Measurements from ENCODE around the gene KCND2.

KCND2 gene

DNA sequence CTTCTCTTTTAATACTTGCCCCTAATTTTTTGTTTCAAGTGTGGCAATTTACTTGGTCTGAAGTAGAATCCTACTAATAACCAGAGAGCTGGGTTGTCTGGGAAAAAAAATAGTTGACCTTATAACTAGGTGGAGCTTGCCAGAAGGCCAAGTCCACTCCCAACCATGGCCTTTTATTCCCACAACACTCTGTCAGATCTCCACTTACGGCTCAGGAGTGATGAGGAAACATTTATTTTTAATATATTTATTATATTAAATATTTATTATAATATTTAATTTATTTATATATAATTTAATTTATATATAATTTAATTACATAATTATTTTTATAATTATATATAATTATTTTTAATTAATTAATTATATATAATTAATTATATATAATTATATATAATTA is 526.2 kb downstream of the KCND2 start:
- Histone ChIP-seq H3K27ac (ENCODE audit: insufficient read depth in 1 of 2, low read depth in 1 of 2, low read length in 2 of 2, poor library complexity in 1 of 2, severe bottlenecking in 2 of 2) (no peak overlapping the region), H3K4me1 (ENCODE audit: control extremely low read depth in 1 of 4, control insufficient read depth in 4 of 4, insufficient read depth in 4 of 4, low read length in 3 of 4) (no peaks in the 10 kb centered on the region), H3K36me3 (ENCODE audit: control insufficient read depth in 4 of 4, insufficient read depth in 4 of 4, low read length in 3 of 4) (no peaks in the 10 kb centered on the region), H3K4me3 (ENCODE audit: control insufficient read depth in 1 of 7, extremely low read depth in 1 of 7, insufficient read depth in 4 of 7, low read depth in 2 of 7, low read length in 6 of 7) (no peak overlapping the region), H3K27me3 (replicated peaks in 2 of 5; ENCODE audit: control insufficient read depth in 4 of 5, insufficient read depth in 5 of 5, low read length in 4 of 5) (no peaks in the 10 kb centered on the region), H3K9me3 (ENCODE audit: control extremely low read depth in 1 of 5, control insufficient read depth in 4 of 5, insufficient read depth in 2 of 5, low read depth in 1 of 5, low read length in 4 of 5) (no peaks in the 10 kb centered on the region)
- no peak for DNase-seq
- ChIA-PET POLR2A (no interaction called here), CTCF (no interaction called here)
- WGBS (ENCODE audit: insufficient coverage), result no CpG with 5 or more reads among the region's 1 CpG
